HepG2 (cell line): ENCODE measurements around the gene KIAA1217. TPM values are rescaled to one million over a fixed set of nuclear protein-coding genes. Genes with fewer than 3 reads are reported as not detected.

Source experiments
- ATAC-seq: fragments of 200-7000 bp; cut with Tn5 transposase; 3 replicates; pipeline ENCODE4 v1.9.1; 2020; ENCODE audit warnings: mild to moderate bottlenecking, moderate library complexity
- Bru-seq: library from RNA; stranded (reverse); fragments of 400-500 nt; gene quantifications from one replicate; lab custom pipeline; 2021; lab: Mats Ljungman, UMichigan
- BruChase-seq, 2 experiments: library from RNA; stranded (reverse); fragments of 400-500 nt; gene quantifications; one replicate each; lab custom pipeline; 2021; lab: Mats Ljungman, UMichigan
- BruUV-seq: library from RNA; stranded (reverse); fragments of 400-500 nt; replicated peaks from 2 replicates; lab custom pipeline; 2021; lab: Mats Ljungman, UMichigan
- CTCF ChIA-PET: fragments of 300-600 bp; formaldehyde crosslinking; extraction: SDS; loops from one replicate; lab custom pipeline; 2021; ENCODE audit warnings: low total read pairs, inconsistent platforms, low intra/inter-chr PET ratio; lab: Yijun Ruan, JAX
- POLR2A ChIA-PET: fragments of 350-600 bp; sonication (Branson Sonifier 250); formaldehyde crosslinking; loops from one replicate; lab custom pipeline; 2020; ENCODE audit warnings: antibody characterized with exemption, inconsistent platforms; lab: Yijun Ruan, JAX
- DNase-seq: peaks from one replicate; pipeline ENCODE4 v3.0.0-alpha.2; 2015; ENCODE audit warnings: low spot score
- FAIRE-seq: peaks from 3 replicates; lab custom pipeline; 2011; peaks lifted over from hg19 to GRCh38; lab: Jason Lieb, UNC
- H2AFZ ChIP-seq: one replicate; pipeline ENCODE4 v1.6.1; 2011; ENCODE audit warnings: low read length, inconsistent platforms
- H3K27ac ChIP-seq: fragments of 300-600 bp; 3 replicates; pipeline ENCODE4 v1.8.0; 2011; ENCODE audit warnings: mixed run types, mild to moderate bottlenecking, mixed read lengths, low read length, inconsistent platforms; ENCODE audit not compliant: insufficient read depth; ENCODE audit errors: extremely low read length
- H3K27me3 ChIP-seq, 2 experiments: fragments of 200-600 bp in 1 of 2; 2 replicates in 1 of 2; 3 replicates in 1 of 2; pipeline versions ENCODE4 v1.6.0 to v1.8.0; 2011; ENCODE audit warnings: low read length in 2 of 2, mild to moderate bottlenecking in 2 of 2, moderate library complexity in 2 of 2, inconsistent platforms in 1 of 2; ENCODE audit not compliant: insufficient read depth in 2 of 2, control insufficient read depth in 1 of 2
- H3K36me3 ChIP-seq, 2 experiments: fragments of 200-600 bp in 1 of 2; replicated peaks in 1 of 2; 2 replicates in 1 of 2; 3 replicates in 1 of 2; pipeline versions ENCODE4 v1.5.1 to v1.8.0; 2011; ENCODE audit warnings: low read length in 2 of 2, inconsistent platforms in 1 of 2; ENCODE audit not compliant: insufficient read depth in 2 of 2, control insufficient read depth in 1 of 2
- H3K4me1 ChIP-seq: 2 replicates; pipeline ENCODE4 v1.5.1; 2012; ENCODE audit warnings: low read length, inconsistent platforms; ENCODE audit not compliant: insufficient read depth
- H3K4me2 ChIP-seq: 2 replicates; pipeline ENCODE4 v1.6.0; 2011; ENCODE audit warnings: low read depth, low read length, inconsistent platforms
- H3K4me3 ChIP-seq, 3 experiments: fragments of 200-600 bp in 1 of 3; sonication (generic), shearing (Covaris generic) in 1 of 3; replicated peaks in 1 of 3; 2 replicates each; pipeline ENCODE4 v1.5.1; 2011 to 2016; ENCODE audit warnings: low read length in 3 of 3, inconsistent platforms in 2 of 3, low read depth in 2 of 3, mild to moderate bottlenecking in 2 of 3, control low read depth in 1 of 3, mixed read lengths in 1 of 3; ENCODE audit not compliant: insufficient read depth in 1 of 3
- H3K79me2 ChIP-seq: one replicate; pipeline ENCODE4 v1.6.1; 2011; ENCODE audit warnings: low read length, inconsistent platforms; ENCODE audit not compliant: insufficient read depth
- H3K9ac ChIP-seq: 2 replicates; pipeline ENCODE4 v1.6.0; 2011; ENCODE audit warnings: mild to moderate bottlenecking, low read depth, low read length, inconsistent platforms; ENCODE audit not compliant: insufficient read depth
- H3K9me3 ChIP-seq: 2 replicates; pipeline ENCODE4 v1.5.1; 2012; ENCODE audit warnings: mild to moderate bottlenecking, low read length
- H4K20me1 ChIP-seq: 2 replicates; pipeline ENCODE4 v1.6.0; 2011; ENCODE audit warnings: inconsistent platforms, mild to moderate bottlenecking, low read length, moderate library complexity; ENCODE audit not compliant: insufficient read depth
- ARNT2 ChIP-seq: sonication (generic); formaldehyde crosslinking; IDR thresholded peaks from 2 replicates; pipeline ENCODE4 v1.8.0; 2022; ENCODE audit warnings: mild to moderate bottlenecking, low read depth, missing genetic modification reagents, moderate library complexity
- CREM ChIP-seq, 2 experiments: sonication (generic) in 1 of 2; formaldehyde crosslinking in 1 of 2; IDR thresholded peaks; 2 replicates each; pipeline versions ENCODE4 v1.4.0 to v1.6.1; 2016 to 2020; ENCODE audit warnings: antibody characterized with exemption in 1 of 2, mild to moderate bottlenecking in 1 of 2, missing genetic modification reagents in 1 of 2
- HDAC1 ChIP-seq: sonication (generic); formaldehyde crosslinking; IDR thresholded peaks from 2 replicates; pipeline ENCODE4 v1.5.1; 2020; ENCODE audit warnings: mild to moderate bottlenecking, missing genetic modification reagents
- HDAC2 ChIP-seq: sonication (generic); formaldehyde crosslinking; IDR thresholded peaks from 2 replicates; pipeline ENCODE4 v1.4.0; 2020; ENCODE audit warnings: missing genetic modification reagents
- MEIS2 ChIP-seq: sonication (generic); formaldehyde crosslinking; IDR thresholded peaks from 2 replicates; pipeline ENCODE4 v1.9.0; 2021; ENCODE audit warnings: mild to moderate bottlenecking, missing genetic modification reagents
- PATZ1 ChIP-seq: sonication (generic); formaldehyde crosslinking; IDR thresholded peaks from 2 replicates; pipeline ENCODE4 v1.4.0; 2020; ENCODE audit warnings: missing genetic modification reagents
- SALL1 ChIP-seq: sonication (generic); formaldehyde crosslinking; IDR thresholded peaks from 2 replicates; pipeline ENCODE4 v1.8.0; 2022; ENCODE audit warnings: mild to moderate bottlenecking, missing genetic modification reagents
- SETDB1 ChIP-seq: sonication (generic); formaldehyde crosslinking; IDR thresholded peaks from 2 replicates; pipeline ENCODE4 v1.5.1; 2020; ENCODE audit warnings: missing genetic modification reagents, mild to moderate bottlenecking, borderline replicate concordance
- THRA ChIP-seq: sonication (generic); formaldehyde crosslinking; IDR thresholded peaks from 2 replicates; pipeline ENCODE4 v1.4.0; 2020; ENCODE audit warnings: missing genetic modification reagents, borderline replicate concordance
- ZBTB7A ChIP-seq: sonication (generic); formaldehyde crosslinking; IDR thresholded peaks from 2 replicates; pipeline ENCODE4 v1.8.0; 2022; ENCODE audit warnings: mild to moderate bottlenecking, missing genetic modification reagents
- ZFX ChIP-seq: sonication (generic); formaldehyde crosslinking; IDR thresholded peaks from 2 replicates; pipeline ENCODE4 v1.4.0; 2020; ENCODE audit warnings: mild to moderate bottlenecking, low read depth, missing genetic modification reagents, moderate library complexity
- ZNF720 ChIP-seq: sonication (generic); formaldehyde crosslinking; IDR thresholded peaks from 2 replicates; pipeline ENCODE4 v1.4.0; 2020; ENCODE audit warnings: missing genetic modification reagents
- ZNF768 ChIP-seq: sonication (generic); formaldehyde crosslinking; IDR thresholded peaks from 2 replicates; pipeline ENCODE4 v1.4.0; 2020; ENCODE audit warnings: missing genetic modification reagents
- ZNF780A ChIP-seq: sonication (generic); formaldehyde crosslinking; IDR thresholded peaks from 2 replicates; pipeline ENCODE4 v1.8.0; 2022; ENCODE audit warnings: mild to moderate bottlenecking, missing genetic modification reagents, moderate library complexity
- WGBS: methylation state at CpG from one replicate; pipeline ENCODE4 v1.1.6; 2017; ENCODE audit warnings: low lambda C conversion rate; 5-methylcytosine and 5-hydroxymethylcytosine counted together
- in situ Hi-C: cut with HindIII; loops from 2 replicates; pipeline ENCODE4 v1.10.0; 2017; ENCODE audit warnings: low pct_unique_long_range_greater_than_20kb; ENCODE audit not compliant: extremely low pct_ligation_motif_present
- intact Hi-C: fragments of 100-400 bp; cut with micrococcal nuclease; formaldehyde crosslinking; loops from one replicate; pipeline ENCODE4 v1.10.0; 2022; ENCODE audit not compliant: unreplicated experiment
- long read RNA-seq, 2 experiments: library from RNA in 1 of 2; library from polyadenylated mRNA in 1 of 2; stranded (forward) in 1 of 2; unstranded in 1 of 2; transcript quantifications; one replicate each; pipeline ENCODE4 v2.0.0, GENCODE V29; 2019 to 2022
- polyA minus RNA-seq, 3 experiments: library from RNA; depleted of rRNA, polyadenylated mRNA; stranded (reverse); fragments of >200 nt; gene quantifications; 2 replicates each; pipeline ENCODE4 v1.2.3, GENCODE V29; 2011; ENCODE audit warnings: low replicate concordance in 1 of 3
- polyA plus RNA-seq, 8 experiments: library from polyadenylated mRNA; depleted of rRNA in 3 of 8; stranded (reverse) in 7 of 8; unstranded in 1 of 8; fragments of >200 nt; fragmentation: Illumina TruSeq in 4 of 8; extraction: Trizol in 4 of 8; gene quantifications; 2 replicates each; pipeline versions ENCODE4 v1.2.1 to v1.2.3, GENCODE V29; 2011 to 2016; ENCODE audit warnings: low read depth in 4 of 8, missing spikeins in 1 of 8, mixed read lengths in 1 of 8; ENCODE audit not compliant: insufficient read depth in 1 of 8
- total RNA-seq, 5 experiments: library from RNA; depleted of rRNA; stranded (reverse); fragments of >200 nt; fragmentation: Illumina TruSeq; extraction: Trizol; gene quantifications; 2 replicates each; pipeline ENCODE4 v1.2.3, GENCODE V29; 2016; ENCODE audit warnings: low read depth in 1 of 5

KIAA1217 gene
- total RNA-seq (2016; rRNA removed; fragmentation: Illumina TruSeq; extraction: Trizol) (9.8 and 10.9 TPM in 2 replicates), polyA plus RNA-seq (2011; rRNA removed) (4.6 and 5.3 TPM in 2 replicates), polyA minus RNA-seq (2011; rRNA and poly(A)+ RNA removed; ENCODE audit: low replicate concordance) (1.9 and 8.7 TPM in 2 replicates), Bru-seq, nascent RNA (percentile 58 among the genes with signal in this experiment), BruChase-seq, experiment 1, labeled RNA remaining after a 6-hour chase (percentile 54 among the genes with signal in this experiment), BruChase-seq, experiment 2, labeled RNA remaining after a 2-hour chase (percentile 58 among the genes with signal in this experiment)
- total RNA-seq (2016; cell fraction: cytosol; rRNA removed; fragmentation: Illumina TruSeq; extraction: Trizol; ENCODE audit: low read depth): 1.8 and 2.3 TPM in 2 replicates
- 9.5 and 10.5 TPM in 2 replicates for total RNA-seq (2016; cell fraction: insoluble cytoplasmic fraction; rRNA removed; fragmentation: Illumina TruSeq; extraction: Trizol)
- total RNA-seq (2016; cell fraction: membrane; rRNA removed; fragmentation: Illumina TruSeq; extraction: Trizol): 4.8 and 5.4 TPM in 2 replicates
- total RNA-seq (2016; cell fraction: nucleus; rRNA removed; fragmentation: Illumina TruSeq; extraction: Trizol): 34.3 and 43.9 TPM in 2 replicates
- polyA plus RNA-seq (2011; cell fraction: cytosol; rRNA removed): 1.2 and 1.7 TPM in 2 replicates
- 17.6 and 20.1 TPM in 2 replicates for polyA plus RNA-seq (2011; cell fraction: nucleus; rRNA removed)
- 7.9 and 11.0 TPM in 2 replicates for polyA plus RNA-seq (2012)
- 0.28 and 0.31 TPM in 2 replicates for polyA plus RNA-seq (2016; cell fraction: cytosol; fragmentation: Illumina TruSeq; extraction: Trizol; ENCODE audit: low read depth)
- polyA plus RNA-seq (2016; cell fraction: insoluble cytoplasmic fraction; fragmentation: Illumina TruSeq; extraction: Trizol; ENCODE audit: low read depth): 6.1 and 8.9 TPM in 2 replicates
- polyA plus RNA-seq (2016; cell fraction: membrane; fragmentation: Illumina TruSeq; extraction: Trizol; ENCODE audit: low read depth): 0.71 and 0.95 TPM in 2 replicates
- polyA plus RNA-seq (2016; cell fraction: nucleus; fragmentation: Illumina TruSeq; extraction: Trizol; ENCODE audit: insufficient read depth, low read depth): 22.8 and 22.9 TPM in 2 replicates
- polyA minus RNA-seq (2011; cell fraction: cytosol; rRNA and poly(A)+ RNA removed): 5.4 and 5.5 TPM in 2 replicates
- 37.7 and 40.9 TPM in 2 replicates for polyA minus RNA-seq (2011; cell fraction: nucleus; rRNA and poly(A)+ RNA removed)
- long read RNA-seq, experiment 1, partial matches to known transcripts: 3 of 8 reads
- long read RNA-seq, experiment 1, other reads (novel, unspliced or antisense): 5 of 8 reads
- long read RNA-seq, experiment 2, full-length matches to known transcripts: 1 of 17 reads
- long read RNA-seq, experiment 2, partial matches to known transcripts: 13 of 17 reads
- long read RNA-seq, experiment 2, other reads (novel, unspliced or antisense): 3 of 17 reads

GRCh38 chr10:24208661-24209431 lies at the start of gene KIAA1217:
Gene KIAA1217 (plus strand): TSS chr10:24209138. CDS start chr10:24209194, 56 bp downstream.
- Histone ChIP-seq H3K27ac (peak within 1 kb of the TSS; percentile 90), H3K9ac (peak within 1 kb of the TSS; percentile 79), H3K4me1 (peaks cover 55% of the 10 kb centered on the region), H3K9me3 (no peaks in the 10 kb centered on the region), H3K79me2 (peaks cover 14% of the 10 kb centered on the region), H3K27me3 (no peaks in the 10 kb centered on the region), H3K36me3 (no peaks in the 10 kb centered on the region), H2AFZ (no peak within 1 kb of the TSS), H3K4me2 (peak within 1 kb of the TSS; percentile 84), H3K4me3 (peak within 1 kb of the TSS; percentile 70 to 88 (median 80)), H4K20me1 (peaks cover 4% of the 10 kb centered on the region; the same call in 1 of the 2 replicates)
- FAIRE-seq (no peak), ATAC-seq (peak; percentile 77), DNase-seq (peak; percentile 76)
- CTCF ChIA-PET: no interaction called here
- POLR2A ChIA-PET: interaction anchor here (0.7 to 1.3 kb wide), 5 partner anchors 15 to 872 kb away, joined by 3 to 4 read pairs (median 3); no protein-coding TSS in a partner anchor
- BruUV-seq: no TSS peak
- WGBS: under 1% methylated on average over 12 of the region's 34 CpGs
- intact Hi-C loops: loop anchor here (5.0 kb wide), 1 partner anchor 108 kb away; no protein-coding TSS in a partner anchor
- in situ Hi-C loops: loop anchor here (10.0 kb wide), 1 partner anchor 346 kb away; no protein-coding TSS in a partner anchor
- no peak for TF ChIP-seq ZBTB7A
- no peak for TF ChIP-seq HDAC2
- TF ChIP-seq PATZ1 (CRISPR knock-in tag): peak; percentile 94
- TF ChIP-seq ZNF768 (CRISPR knock-in tag): peak; percentile 48; the same call in 1 of the 2 replicates
- peak; percentile 67; the same call in 1 of the 2 replicates for TF ChIP-seq ZFX (CRISPR knock-in tag)
- TF ChIP-seq MEIS2 (CRISPR knock-in tag): peak; percentile 31; the same call in 1 of the 2 replicates
- no peak for TF ChIP-seq ZNF780A
- peak; percentile 74 for TF ChIP-seq SALL1 (CRISPR knock-in tag)
- no peak for TF ChIP-seq CREM (IDR thresholded peaks at IDR 0.05)
- TF ChIP-seq CREM (CRISPR knock-in tag; IDR thresholded peaks at IDR 0.05): no peak
- TF ChIP-seq SETDB1 (CRISPR knock-in tag): no peak
- 0 out of 2 replicates have a peak, but pooled peaks have one; percentile 28 for TF ChIP-seq ARNT2
- peak; percentile 49; the same call in 1 of the 2 replicates for TF ChIP-seq HDAC1 (CRISPR knock-in tag)
- TF ChIP-seq THRA (CRISPR knock-in tag): peak; percentile 33; the same call in 1 of the 2 replicates
- TF ChIP-seq ZNF720 (CRISPR knock-in tag): no peak
